ENCODE results near the gene GATAD2A. TPM values are rescaled to one million over a fixed set of nuclear protein-coding genes. Genes with fewer than 3 reads are reported as not detected.

Gene GATAD2A
- polyA plus RNA-seq, 3 donors: 46.4 to 58.0 (median 54.2) TPM

DNA sequence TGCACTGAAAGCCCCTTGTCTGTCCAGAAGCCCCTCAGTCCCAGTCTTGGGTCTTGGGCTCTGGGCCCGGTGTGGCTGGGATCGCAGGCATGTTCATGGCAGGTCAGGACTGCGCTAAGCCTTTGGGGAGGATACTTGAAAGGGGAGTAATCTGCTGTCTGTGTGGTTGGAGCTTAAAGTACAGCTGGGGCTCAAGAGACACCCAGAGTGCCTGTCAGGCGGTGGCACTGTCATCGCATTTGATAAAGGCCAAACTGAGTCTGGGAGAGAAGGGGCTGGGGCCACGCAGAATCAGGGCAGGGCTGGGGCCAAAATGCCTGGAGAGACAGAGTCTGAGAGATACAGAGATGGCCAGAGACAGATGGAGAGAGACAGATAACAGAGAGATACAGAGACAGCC is 128.4 kb downstream of the GATAD2A start:
- DNase-seq (ENCODE audit: extremely low read depth in 1 of 11, low read depth in 9 of 11, low spot score in 4 of 11): no peak

DNA sequence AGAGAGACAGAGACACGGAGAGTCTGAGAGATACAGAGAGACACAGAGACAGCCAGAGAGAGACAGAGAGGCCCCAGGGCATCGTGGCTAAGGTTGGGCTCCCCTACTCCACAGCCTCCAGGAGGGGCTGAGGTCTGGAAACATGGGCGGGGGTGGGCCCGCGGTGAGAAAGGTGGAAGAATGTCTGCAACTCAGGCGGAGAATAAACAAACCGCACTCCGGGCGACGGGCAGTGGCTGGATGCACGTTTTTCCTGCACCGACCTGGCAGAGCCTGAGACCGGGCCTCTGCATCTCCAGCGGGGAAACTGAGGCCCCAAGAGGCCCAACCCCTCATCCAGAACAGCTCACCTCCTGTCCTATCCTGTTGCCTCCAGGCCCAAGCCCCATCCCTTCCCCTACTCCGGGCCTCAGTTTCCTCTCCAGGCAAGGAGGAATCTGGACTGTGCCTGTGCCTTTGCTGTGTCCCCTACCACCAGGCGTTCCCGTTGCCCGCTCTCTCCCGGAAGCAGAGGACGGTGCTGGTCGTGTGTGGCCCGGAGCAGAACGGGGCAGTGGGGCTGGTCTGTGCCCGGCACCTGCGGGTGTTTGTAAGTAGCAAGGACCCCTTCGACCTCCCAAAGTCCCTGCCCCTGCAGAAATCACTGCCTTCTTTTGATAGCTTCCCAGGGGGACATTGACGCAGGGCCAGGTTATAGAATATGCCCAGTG is 129.2 kb downstream of the GATAD2A start:
- no peak for DNase-seq (ENCODE audit: extremely low read depth in 1 of 11, low read depth in 9 of 11, low spot score in 4 of 11)

GRCh38 chr19:19535311-19536191 is 130.1 kb downstream of the GATAD2A start:
- no peak for DNase-seq (ENCODE audit: extremely low read depth in 1 of 11, low read depth in 9 of 11, low spot score in 4 of 11)

- no peak for DNase-seq (ENCODE audit: extremely low read depth in 1 of 11, low read depth in 9 of 11, low spot score in 4 of 11)
Observed at GRCh38 chr19:19537075-19538048, 131.9 kb downstream of the GATAD2A start.

DNA sequence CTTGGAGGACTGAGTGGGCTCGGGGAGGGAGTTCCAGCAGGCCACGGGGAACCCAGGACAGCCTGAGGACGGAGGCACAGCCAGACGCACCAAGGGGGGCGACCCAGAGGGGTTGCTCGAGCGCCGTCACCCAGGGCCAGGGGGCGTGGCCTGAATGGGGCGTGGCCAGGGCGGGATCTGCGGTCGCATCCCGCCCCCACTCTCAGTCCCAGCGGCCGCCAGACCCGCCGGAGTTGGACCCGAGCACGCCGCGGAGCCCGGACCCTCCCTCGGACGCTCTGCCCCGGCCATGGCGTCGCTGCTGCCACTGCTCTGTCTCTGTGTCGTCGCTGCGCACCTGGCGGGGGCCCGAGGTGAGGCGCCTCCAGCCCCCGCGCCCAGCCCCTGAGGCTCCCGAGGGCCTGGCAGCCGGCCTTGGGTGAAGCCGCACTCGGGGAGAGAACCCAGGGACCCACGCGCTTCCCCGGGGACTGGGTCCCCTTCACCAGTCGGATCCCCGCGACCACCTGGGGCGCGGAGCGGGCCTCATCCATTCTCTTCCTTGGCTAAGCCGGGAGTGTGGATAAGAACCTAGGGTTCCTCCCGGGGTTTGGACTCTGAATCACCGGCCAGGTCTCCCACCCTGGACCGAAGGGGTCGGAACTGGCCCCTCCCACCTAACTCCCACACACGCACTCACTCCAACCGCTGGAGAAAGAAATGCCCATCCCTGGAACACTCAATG is 132.7 kb downstream of the GATAD2A start, which contains the start of gene CILP2:
CILP2 (plus strand) TSS at position 205 of the 724 bp plus-strand sequence; CDS start at position 290, 85 bp downstream.
- DNase-seq (ENCODE audit: extremely low read depth in 1 of 11, low read depth in 9 of 11, low spot score in 4 of 11): no peak

- no peak for DNase-seq (ENCODE audit: extremely low read depth in 1 of 11, low read depth in 9 of 11, low spot score in 4 of 11)
Observed at GRCh38 chr19:19538785-19539166, 133.3 kb downstream of the GATAD2A start.

- DNase-seq (ENCODE audit: extremely low read depth in 1 of 11, low read depth in 9 of 11, low spot score in 4 of 11): no peak
Observed at GRCh38 chr19:19539698-19540063, 134.2 kb downstream of the GATAD2A start.

DNA sequence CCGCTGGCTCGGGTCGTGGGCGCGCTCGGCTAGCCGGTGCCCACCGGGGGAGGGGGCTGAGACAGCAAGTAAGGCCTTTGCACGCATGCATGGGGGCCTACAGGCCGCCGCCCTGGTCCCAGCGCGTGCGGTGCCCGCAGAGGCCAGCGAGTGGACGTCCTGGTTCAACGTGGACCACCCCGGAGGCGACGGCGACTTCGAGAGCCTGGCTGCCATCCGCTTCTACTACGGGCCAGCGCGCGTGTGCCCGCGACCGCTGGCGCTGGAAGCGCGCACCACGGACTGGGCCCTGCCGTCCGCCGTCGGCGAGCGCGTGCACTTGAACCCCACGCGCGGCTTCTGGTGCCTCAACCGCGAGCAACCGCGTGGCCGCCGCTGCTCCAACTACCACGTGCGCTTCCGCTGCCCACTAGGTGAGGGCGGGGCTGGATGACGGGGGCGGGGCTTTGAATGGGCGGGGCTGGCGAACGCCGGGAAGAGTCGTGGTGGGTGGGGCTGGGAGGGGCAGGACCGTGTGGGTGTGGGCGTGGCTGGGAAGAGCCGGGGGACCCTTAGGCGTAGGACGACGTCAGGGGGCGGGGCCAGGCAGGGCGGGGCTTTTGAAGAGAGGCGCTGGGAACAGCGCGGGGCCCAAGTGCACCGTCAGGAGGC is 134.7 kb downstream of the GATAD2A start:
- no peak for DNase-seq (ENCODE audit: extremely low read depth in 1 of 11, low read depth in 9 of 11, low spot score in 4 of 11)

DNA sequence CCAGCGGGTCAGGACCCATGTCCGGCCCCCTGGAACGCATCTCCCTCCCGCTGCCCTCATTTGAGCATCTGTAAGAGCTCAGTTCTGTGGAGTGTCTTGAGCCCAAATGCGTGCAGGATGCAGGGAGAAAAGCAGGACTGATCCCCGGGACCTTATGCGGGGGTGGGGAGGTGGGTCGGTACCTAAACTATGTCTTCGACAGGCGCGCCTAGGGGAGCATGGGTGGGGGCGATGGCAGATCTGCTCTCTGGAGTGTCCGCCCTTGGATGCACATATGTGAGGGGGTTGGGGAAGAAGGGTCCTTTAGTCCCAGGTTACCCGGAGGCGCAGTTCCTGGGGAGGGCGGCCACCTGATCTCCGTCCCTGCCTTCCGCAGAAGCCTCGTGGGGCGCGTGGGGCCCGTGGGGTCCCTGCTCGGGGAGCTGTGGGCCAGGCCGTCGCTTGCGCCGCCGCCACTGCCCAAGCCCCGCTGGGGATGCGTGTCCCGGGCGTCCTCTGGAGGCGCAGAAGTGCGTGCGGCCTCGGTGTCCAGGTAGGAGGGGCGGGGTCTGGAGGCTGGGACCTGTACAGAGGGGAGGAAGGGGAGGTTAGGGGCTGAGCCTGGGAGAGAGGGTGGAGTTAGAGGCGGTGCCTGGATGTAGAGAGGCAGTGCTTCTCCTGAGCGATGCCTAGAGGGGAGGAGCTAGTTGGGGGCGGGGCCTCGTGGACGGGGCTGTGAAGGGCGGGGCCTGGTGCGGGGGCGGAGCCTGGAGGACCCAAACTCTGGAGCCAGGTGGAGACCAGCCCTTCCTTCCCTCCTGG is 135.4 kb downstream of the GATAD2A start:
- no peak for DNase-seq (ENCODE audit: extremely low read depth in 1 of 11, low read depth in 9 of 11, low spot score in 4 of 11)

DNA sequence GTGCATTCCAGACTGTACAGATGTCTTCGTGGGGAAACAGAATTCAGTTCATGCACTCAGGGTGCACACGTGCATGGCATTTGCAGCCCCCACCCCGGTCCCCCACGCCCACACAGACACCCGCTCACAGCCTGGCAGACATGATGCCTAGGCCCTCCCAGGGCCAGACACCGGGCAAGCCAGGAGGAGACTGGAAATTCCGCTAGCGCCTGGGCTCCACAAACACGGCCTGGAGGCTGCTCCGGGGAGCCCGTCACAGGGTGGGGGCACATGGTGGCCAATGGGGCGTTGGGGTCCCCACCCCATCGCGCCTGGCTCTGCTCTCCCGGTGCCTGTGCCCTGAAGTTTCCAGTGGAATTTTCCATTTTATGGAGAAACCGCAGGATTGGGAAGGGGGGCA is 136.1 kb downstream of the GATAD2A start:
- no peak for DNase-seq (ENCODE audit: extremely low read depth in 1 of 11, low read depth in 9 of 11, low spot score in 4 of 11)

- DNase-seq (ENCODE audit: extremely low read depth in 1 of 11, low read depth in 9 of 11, low spot score in 4 of 11): no peak
Observed at GRCh38 chr19:19542507-19542906, 137.0 kb downstream of the GATAD2A start.

- no peak for DNase-seq (ENCODE audit: extremely low read depth in 1 of 11, low read depth in 9 of 11, low spot score in 4 of 11)
Observed at GRCh38 chr19:19543101-19543500, 137.6 kb downstream of the GATAD2A start.

- no peak for DNase-seq (ENCODE audit: extremely low read depth in 1 of 11, low read depth in 9 of 11, low spot score in 4 of 11)
Observed at GRCh38 chr19:19543640-19544039, 138.2 kb downstream of the GATAD2A start.

- DNase-seq (ENCODE audit: extremely low read depth in 1 of 11, low read depth in 9 of 11, low spot score in 4 of 11): no peak
Observed at GRCh38 chr19:19544257-19544953, 138.9 kb downstream of the GATAD2A start.

DNA sequence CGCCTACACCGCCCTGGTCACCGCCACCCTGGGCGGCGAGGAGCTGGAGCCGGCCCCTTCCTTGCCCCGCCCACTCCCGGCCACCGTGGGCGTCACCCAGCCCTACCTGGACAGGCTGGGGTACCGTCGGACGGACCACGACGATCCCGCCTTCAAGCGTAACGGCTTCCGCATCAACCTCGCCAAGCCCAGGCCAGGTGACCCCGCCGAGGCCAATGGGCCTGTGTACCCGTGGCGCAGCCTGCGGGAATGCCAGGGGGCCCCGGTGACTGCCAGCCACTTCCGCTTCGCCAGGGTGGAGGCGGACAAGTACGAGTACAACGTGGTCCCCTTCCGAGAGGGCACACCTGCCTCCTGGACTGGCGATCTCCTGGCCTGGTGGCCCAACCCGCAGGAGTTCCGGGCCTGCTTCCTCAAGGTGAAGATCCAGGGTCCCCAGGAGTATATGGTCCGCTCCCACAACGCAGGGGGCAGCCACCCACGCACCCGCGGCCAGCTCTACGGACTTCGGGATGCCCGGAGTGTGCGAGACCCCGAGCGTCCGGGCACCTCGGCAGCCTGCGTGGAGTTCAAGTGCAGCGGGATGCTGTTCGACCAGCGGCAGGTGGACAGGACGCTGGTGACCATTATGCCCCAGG is 139.6 kb downstream of the GATAD2A start:
- no peak for DNase-seq (ENCODE audit: extremely low read depth in 1 of 11, low read depth in 9 of 11, low spot score in 4 of 11)

DNA sequence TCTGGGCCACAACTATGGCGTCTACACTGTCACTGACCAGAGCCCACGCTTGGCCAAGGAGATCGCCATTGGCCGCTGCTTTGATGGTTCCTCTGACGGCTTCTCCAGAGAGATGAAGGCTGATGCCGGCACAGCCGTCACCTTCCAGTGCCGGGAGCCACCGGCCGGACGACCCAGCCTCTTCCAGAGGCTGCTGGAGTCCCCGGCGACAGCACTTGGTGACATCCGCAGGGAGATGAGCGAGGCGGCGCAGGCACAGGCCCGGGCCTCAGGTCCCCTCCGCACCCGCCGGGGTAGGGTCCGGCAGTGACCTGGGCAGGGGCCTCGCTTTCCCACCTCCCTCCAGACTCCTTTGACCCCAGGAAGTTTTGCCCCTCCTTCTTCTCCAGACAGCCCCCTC is 140.2 kb downstream of the GATAD2A start:
- DNase-seq (ENCODE audit: extremely low read depth in 1 of 11, low read depth in 9 of 11, low spot score in 4 of 11): no peak

All from renal cortex interstitium (tissue), 11 donors.